Neural cell (in vitro differentiated cells): Measurements from ENCODE around the gene GRPR.

ENCODE experiments used
- MXI1 ChIP-seq: fragments of 450-650 bp; conservative IDR thresholded peaks from 2 replicates; pipeline ENCODE4 v1.6.1; 2014; ENCODE audit warnings: antibody characterized with exemption, mild to moderate bottlenecking; ENCODE audit not compliant: poor library complexity, severe bottlenecking
- TF ChIP-seq, protein P1 (sequence below): fragments of 450-650 bp; IDR thresholded peaks from 2 replicates; pipeline ENCODE4 v1.5.1; 2014; ENCODE audit warnings: antibody characterized with exemption, mild to moderate bottlenecking, moderate library complexity; ENCODE audit not compliant: poor library complexity, severe bottlenecking

DNA sequence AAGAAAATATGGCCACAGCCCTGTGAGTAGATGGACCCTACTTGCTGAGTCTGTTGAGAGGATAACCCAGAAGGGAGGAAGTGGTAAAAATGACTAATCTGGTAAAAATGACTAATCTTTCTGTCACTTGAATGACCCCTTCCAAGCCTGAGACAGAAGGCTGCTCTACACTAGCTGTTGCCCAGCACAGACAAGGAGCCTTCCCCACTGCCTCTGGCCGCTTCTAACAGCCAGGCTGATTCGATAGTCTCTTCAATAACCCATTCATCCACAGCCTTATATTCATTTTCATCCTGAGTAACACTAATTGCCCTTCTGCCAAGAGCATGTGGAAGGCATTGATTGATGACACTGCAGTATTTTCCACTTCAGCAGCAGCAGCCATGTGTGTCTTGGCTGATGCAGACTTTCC, 62.4 kb downstream of the GRPR start:
- TF ChIP-seq, protein P1, sequence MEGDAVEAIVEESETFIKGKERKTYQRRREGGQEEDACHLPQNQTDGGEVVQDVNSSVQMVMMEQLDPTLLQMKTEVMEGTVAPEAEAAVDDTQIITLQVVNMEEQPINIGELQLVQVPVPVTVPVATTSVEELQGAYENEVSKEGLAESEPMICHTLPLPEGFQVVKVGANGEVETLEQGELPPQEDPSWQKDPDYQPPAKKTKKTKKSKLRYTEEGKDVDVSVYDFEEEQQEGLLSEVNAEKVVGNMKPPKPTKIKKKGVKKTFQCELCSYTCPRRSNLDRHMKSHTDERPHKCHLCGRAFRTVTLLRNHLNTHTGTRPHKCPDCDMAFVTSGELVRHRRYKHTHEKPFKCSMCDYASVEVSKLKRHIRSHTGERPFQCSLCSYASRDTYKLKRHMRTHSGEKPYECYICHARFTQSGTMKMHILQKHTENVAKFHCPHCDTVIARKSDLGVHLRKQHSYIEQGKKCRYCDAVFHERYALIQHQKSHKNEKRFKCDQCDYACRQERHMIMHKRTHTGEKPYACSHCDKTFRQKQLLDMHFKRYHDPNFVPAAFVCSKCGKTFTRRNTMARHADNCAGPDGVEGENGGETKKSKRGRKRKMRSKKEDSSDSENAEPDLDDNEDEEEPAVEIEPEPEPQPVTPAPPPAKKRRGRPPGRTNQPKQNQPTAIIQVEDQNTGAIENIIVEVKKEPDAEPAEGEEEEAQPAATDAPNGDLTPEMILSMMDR, result no peak
- TF ChIP-seq MXI1, result no peak
